Measurements from ENCODE around the gene C3orf20.

C3orf20 gene

DNA sequence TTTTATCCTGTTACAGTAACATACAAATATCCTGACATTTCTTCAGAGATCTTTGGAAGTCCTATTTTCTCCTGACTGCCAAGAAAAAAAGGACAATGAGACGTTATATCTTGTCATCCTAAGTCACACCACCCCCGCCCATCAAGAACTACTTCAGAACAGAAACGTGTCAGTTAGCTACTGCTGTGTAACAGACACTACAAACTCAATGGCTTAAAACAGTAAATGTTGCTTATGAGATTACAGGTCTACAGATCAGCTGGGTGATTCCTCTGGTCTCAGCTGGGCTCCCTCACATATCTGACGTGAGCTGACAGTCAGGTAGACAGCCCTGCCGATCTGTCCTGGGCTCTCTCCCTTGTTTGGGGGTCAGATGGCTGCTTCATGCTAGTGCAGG, 43.8 kb upstream of the C3orf20 start:
- TF ChIP-seq, protein P1, sequence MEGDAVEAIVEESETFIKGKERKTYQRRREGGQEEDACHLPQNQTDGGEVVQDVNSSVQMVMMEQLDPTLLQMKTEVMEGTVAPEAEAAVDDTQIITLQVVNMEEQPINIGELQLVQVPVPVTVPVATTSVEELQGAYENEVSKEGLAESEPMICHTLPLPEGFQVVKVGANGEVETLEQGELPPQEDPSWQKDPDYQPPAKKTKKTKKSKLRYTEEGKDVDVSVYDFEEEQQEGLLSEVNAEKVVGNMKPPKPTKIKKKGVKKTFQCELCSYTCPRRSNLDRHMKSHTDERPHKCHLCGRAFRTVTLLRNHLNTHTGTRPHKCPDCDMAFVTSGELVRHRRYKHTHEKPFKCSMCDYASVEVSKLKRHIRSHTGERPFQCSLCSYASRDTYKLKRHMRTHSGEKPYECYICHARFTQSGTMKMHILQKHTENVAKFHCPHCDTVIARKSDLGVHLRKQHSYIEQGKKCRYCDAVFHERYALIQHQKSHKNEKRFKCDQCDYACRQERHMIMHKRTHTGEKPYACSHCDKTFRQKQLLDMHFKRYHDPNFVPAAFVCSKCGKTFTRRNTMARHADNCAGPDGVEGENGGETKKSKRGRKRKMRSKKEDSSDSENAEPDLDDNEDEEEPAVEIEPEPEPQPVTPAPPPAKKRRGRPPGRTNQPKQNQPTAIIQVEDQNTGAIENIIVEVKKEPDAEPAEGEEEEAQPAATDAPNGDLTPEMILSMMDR (IDR thresholded peaks at IDR 0.05): no peak
- Histone ChIP-seq H3K4me3 (ENCODE audit: low read depth in 1 of 2, low read length in 1 of 2) (no peak overlapping the region), H3K9me3 (no peaks in the 10 kb centered on the region), H3K27me3 (peaks cover 34% of the 10 kb centered on the region), H3K4me1 (ENCODE audit: control insufficient read depth in 1 of 2, insufficient read depth in 1 of 2, low read depth in 1 of 2, low read length in 1 of 2) (no peaks in the 10 kb centered on the region), H3K36me3 (no peaks in the 10 kb centered on the region), H3K27ac (no peak overlapping the region)

DNA sequence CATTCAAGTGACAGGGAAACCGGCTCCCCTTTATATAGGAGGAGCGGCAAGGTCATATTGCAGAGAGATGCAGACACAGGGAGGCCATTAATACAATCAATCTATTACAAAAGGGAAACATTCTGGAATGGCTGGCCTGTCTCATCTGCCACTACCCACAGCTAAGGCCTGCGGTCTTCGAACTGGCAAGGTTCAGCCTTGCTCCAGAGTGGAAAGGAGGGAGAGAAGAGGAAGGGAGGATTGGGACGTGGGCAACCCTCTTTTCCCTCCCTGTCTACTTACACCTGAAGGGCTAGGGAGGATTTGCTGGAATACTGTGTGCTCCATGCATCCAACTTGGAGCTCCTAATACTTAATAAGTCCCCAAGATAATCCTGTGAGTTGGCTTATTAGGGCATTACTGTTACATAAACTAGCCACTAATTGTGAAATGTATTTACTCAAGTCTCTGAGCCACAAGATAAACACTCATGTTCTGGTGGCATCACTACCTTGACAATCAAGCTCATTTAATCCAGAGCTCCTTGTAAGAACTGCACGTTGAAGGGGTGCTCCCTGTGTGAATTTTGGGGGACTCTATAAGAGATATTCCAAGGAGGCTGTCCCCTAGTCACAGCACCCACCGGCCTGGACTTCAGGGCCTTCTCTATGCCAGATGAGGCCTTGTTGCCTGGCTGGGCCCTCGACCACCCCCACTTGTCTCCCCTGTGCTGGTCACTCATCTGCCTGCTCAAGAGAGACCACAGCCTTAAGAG, 43.1 kb upstream of the C3orf20 start:
- H3K4me1 ChIP-seq (ENCODE audit: control insufficient read depth in 1 of 2, insufficient read depth in 1 of 2, low read depth in 1 of 2, low read length in 1 of 2): no peaks in the 10 kb centered on the region
- H3K27me3 ChIP-seq: peaks cover 42% of the 10 kb centered on the region
- no peaks in the 10 kb centered on the region for H3K9me3 ChIP-seq
- H3K36me3 ChIP-seq: no peaks in the 10 kb centered on the region
- TF ChIP-seq, protein P1 (IDR thresholded peaks at IDR 0.05): no peak
- no peak overlapping the region for H3K27ac ChIP-seq
- no peak overlapping the region for H3K4me3 ChIP-seq (ENCODE audit: low read depth in 1 of 2, low read length in 1 of 2)

DNA sequence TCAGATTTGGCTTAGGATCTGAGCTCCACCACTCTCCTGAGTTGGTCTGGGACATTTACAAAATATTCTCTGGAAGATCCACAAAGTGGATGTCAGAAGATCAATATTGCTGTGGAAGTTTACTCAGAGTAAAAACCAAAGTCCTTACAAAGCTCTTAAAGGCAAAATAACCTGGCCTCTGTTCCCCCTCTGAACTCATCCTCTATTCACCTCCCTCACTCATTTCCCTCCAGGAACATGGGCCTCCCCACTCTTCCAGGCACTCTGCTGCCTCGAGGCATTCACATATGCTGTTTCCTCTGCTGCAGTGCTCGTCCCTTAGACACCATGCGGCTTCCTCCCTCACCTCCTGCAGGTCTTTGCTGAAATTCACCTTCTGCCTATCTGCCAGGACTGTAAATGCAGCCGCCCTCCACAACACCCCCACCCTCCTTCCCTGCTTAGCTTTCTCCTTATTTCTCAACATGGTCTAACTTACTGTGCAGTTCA, 42.5 kb upstream of the C3orf20 start:
- H3K36me3 ChIP-seq: no peaks in the 10 kb centered on the region
- H3K4me3 ChIP-seq (ENCODE audit: low read depth in 1 of 2, low read length in 1 of 2): no peak overlapping the region
- TF ChIP-seq, protein P1 (IDR thresholded peaks at IDR 0.05): no peak
- no peak overlapping the region for H3K27ac ChIP-seq
- H3K4me1 ChIP-seq (ENCODE audit: control insufficient read depth in 1 of 2, insufficient read depth in 1 of 2, low read depth in 1 of 2, low read length in 1 of 2): no peaks in the 10 kb centered on the region
- peaks cover 42% of the 10 kb centered on the region for H3K27me3 ChIP-seq
- no peaks in the 10 kb centered on the region for H3K9me3 ChIP-seq

DNA sequence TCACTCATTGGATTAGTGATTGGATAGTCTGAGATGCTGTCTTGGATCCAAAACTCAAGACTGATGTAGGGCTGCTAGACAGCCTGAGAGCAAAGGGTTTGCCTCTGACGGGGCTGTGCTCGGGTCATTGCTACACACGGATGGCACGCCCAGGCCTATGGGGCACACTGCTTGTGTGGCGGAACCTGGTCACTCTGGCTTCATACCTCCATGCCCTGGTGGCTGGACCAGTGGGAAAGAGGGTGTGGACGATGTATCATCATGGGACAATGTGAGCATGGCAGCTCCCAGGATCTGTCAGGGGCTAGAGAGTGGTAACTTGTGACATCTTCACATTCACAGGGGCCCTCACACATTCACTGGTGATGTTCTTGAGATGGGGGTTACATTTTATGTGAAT, 41.5 kb upstream of the C3orf20 start:
- no peaks in the 10 kb centered on the region for H3K4me1 ChIP-seq (ENCODE audit: control insufficient read depth in 1 of 2, insufficient read depth in 1 of 2, low read depth in 1 of 2, low read length in 1 of 2)
- H3K4me3 ChIP-seq (ENCODE audit: low read depth in 1 of 2, low read length in 1 of 2): no peak overlapping the region
- no peak overlapping the region for H3K27ac ChIP-seq
- H3K36me3 ChIP-seq: no peaks in the 10 kb centered on the region
- H3K27me3 ChIP-seq: peaks cover 38% of the 10 kb centered on the region
- H3K9me3 ChIP-seq: no peaks in the 10 kb centered on the region
- TF ChIP-seq, protein P1 (IDR thresholded peaks at IDR 0.05): no peak

DNA sequence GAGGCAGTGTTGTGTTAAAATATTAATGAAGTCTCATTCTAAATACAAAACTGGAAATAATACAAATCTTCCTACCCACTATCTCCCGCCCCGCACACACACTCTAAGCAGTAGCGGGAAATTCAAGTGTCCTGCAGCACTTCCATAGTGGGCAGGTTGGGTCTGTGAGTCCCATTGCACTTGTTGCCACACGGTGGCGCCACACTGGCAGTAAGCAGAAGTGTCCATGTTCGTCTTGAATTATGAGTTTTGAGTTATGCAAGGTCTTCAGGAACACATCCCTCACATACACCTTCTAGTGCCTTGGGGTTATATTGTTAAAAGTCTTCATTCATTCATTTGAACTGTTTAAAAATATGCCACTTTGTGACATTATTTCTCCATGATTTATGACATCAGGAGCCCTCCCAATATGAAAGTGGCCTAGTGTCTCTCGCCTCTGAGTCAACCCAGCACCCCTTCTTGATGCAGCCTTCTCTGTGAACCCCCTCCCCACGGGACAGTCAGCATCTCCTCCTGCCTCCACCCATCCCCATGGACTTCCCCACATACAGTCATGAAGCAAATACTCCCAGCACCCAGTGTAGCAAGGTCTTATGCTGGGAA, 41.0 kb upstream of the C3orf20 start:
- Histone ChIP-seq H3K27ac (no peak overlapping the region), H3K9me3 (no peaks in the 10 kb centered on the region), H3K4me3 (ENCODE audit: low read depth in 1 of 2, low read length in 1 of 2) (no peak overlapping the region), H3K27me3 (peaks cover 33% of the 10 kb centered on the region), H3K4me1 (ENCODE audit: control insufficient read depth in 1 of 2, insufficient read depth in 1 of 2, low read depth in 1 of 2, low read length in 1 of 2) (no peaks in the 10 kb centered on the region), H3K36me3 (no peaks in the 10 kb centered on the region)
- TF ChIP-seq, protein P1 (IDR thresholded peaks at IDR 0.05): peak; percentile 77
